ENCODE data around the gene MDM2. TPM values are rescaled to one million over a fixed set of nuclear protein-coding genes. Genes with fewer than 3 reads are reported as not detected.

Gene MDM2
- total RNA-seq, 1 donor from 2014 or later, result 243 TPM

GRCh38 chr12:68876461-68876860, 68.5 kb downstream of the MDM2 start:
- DNase-seq (ENCODE audit: low read depth, low spot score), result no peak

DNA sequence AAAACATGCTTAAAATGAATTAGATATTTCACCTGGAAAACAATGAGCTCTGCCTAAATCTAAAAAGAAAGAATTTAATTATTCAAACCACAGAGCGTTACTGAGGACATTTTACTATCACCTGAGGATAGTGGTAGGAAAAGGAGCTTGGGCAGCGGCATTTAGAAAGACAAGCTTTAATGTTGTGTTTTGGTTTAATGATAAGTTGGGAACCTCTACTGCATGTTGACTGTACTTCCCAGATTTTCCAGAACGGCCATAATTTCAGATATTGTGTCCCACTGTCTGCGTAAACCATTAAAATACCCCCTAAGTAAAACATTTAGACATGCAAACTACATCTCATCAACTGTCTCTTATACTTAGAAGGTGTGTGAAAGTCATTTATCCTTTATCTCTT, 69.6 kb downstream of the MDM2 start:
- DNase-seq (ENCODE audit: low read depth, low spot score), result no peak

- DNase-seq (ENCODE audit: low read depth, low spot score), result no peak
Measured at GRCh38 chr12:68878283-68878682, 70.3 kb downstream of the MDM2 start.

DNA sequence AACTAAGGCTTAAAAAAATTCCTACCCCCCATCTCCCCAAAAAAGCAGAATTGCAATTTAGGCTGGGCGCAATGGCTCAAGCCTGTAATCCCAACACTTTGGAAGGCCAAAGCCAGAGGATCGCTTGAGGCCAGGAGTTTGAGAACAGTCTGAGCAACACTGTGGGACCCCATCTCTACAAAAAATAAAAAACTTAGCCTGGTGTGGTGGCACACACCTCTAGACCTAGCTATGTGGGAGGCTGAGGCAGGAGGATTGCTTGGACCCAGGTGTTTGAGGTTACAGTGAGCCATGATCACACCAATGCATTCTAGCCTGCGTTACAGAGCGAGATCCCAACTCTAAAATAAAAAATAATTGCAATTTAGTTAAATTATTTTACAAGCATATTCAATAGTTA, 70.9 kb downstream of the MDM2 start:
- DNase-seq (ENCODE audit: low read depth, low spot score), result no peak

GRCh38 chr12:68880660-68881325, 72.8 kb downstream of the MDM2 start:
- no peak for DNase-seq (ENCODE audit: low read depth, low spot score)

GRCh38 chr12:68882251-68882964, 74.4 kb downstream of the MDM2 start:
- DNase-seq (ENCODE audit: low read depth, low spot score), result no peak

GRCh38 chr12:68883151-68883550, 75.2 kb downstream of the MDM2 start:
- DNase-seq (ENCODE audit: low read depth, low spot score), result no peak

- no peak for DNase-seq (ENCODE audit: low read depth, low spot score)
Measured at GRCh38 chr12:68884251-68884650, 76.3 kb downstream of the MDM2 start.

DNA sequence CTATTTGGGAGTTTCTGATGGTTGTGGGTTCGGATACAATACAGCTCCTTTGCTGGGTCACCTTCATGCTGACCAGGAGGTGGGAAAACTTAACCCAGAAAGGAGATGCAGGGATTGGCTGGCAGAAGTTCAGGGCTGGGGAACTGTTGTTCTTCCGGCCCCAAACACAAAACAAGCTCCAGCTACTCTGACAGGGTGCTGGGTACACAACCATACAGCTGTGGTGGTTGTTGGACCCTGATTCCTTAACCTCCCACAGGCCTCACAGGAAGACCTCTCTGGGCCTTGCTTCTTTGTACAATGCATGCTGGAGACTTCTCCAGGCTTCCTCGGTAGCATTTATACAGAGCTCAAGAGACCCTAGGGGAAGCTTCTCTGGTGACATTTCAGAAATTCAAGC, 77.4 kb downstream of the MDM2 start:
- DNase-seq (ENCODE audit: low read depth, low spot score), result no peak

DNA sequence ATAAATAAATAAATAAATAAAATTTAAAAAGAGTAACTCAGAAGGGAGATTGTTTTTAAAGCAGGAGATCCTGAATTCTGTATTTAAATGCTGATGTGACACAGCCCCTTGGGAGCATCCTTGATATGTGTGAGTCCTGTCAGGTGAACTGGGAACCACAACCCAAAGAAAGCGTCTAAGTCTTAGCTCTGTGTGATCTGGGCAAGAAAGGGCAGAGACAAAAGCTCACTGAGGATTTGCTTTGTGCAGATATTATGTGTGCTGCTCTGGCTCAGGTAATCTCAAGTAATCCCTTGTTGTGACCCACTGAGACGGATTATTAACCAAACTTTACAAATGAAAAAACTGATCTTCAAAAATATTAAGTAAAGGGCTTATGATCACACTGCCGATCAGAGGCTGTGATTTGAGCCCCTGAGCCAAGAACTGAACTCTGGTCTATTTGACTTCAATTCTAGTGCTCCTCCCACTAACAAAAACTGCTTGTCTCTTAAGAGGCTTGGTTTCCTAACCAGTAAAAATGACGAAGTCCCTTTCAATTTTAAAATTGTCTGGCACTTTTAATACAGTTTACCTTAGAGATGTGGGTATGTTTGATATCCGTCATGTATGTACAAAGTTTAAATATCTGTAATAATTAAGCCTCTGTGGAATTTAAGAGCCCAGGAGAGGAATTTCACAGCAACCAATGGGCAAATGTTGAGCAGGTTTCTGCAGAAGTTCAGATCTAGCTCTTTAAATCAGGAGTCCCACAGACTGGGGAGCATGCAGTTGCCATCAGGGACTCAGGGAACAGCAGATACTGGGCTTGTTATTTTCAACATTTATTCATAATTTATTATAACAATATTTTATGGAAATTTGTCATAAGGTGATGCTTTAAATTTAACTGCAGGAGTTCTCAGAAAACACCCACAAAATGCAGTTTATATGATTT, 78.9 kb downstream of the MDM2 start:
- no peak for DNase-seq (ENCODE audit: low read depth, low spot score)

DNA sequence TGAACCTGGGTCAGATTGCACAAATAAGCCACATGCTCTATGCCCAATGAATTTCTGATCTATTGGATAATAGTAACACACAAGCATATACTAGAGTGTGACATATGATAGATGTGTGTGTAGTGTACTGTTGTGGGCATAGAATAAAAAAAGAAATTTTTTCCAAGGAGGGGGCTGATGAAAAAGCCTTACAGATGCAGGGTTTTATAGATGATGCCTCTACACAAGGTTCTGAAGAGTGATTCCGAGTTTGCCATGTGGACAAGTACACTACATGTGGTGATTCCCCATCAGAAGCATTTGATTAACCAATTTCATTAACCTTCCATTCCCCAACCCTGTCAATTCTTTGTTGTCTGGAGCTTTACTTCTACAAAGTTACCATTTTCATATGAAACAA, 79.7 kb downstream of the MDM2 start:
- DNase-seq (ENCODE audit: low read depth, low spot score), result no peak

DNA sequence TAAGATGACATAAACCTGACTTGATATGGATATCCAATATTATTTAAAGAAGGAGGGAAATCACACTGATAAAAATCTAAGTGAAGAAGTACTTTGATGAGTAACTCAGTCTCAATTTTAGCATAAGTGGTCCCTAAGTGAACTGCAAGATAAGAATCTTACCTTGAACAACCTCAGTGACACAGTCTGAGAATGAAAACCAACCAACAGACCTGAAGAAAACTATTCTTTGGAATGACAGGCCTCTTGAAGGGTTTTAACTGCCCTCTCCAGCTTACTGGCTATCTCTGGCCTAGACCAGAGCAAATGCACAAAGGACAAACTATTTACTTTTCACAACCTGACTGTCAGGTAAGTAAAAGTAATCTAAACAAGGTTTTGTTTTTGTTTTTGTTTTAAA, 80.3 kb downstream of the MDM2 start:
- no peak for DNase-seq (ENCODE audit: low read depth, low spot score)

GRCh38 chr12:68890701-68891113, 82.7 kb downstream of the MDM2 start:
- no peak for DNase-seq (ENCODE audit: low read depth, low spot score)

GRCh38 chr12:68891141-68891540, 83.2 kb downstream of the MDM2 start:
- DNase-seq (ENCODE audit: low read depth, low spot score), result no peak

GRCh38 chr12:68893201-68893600, 85.2 kb downstream of the MDM2 start:
- DNase-seq (ENCODE audit: low read depth, low spot score), result no peak

GRCh38 chr12:68893741-68894140, 85.8 kb downstream of the MDM2 start:
- DNase-seq (ENCODE audit: low read depth, low spot score), result no peak

DNA sequence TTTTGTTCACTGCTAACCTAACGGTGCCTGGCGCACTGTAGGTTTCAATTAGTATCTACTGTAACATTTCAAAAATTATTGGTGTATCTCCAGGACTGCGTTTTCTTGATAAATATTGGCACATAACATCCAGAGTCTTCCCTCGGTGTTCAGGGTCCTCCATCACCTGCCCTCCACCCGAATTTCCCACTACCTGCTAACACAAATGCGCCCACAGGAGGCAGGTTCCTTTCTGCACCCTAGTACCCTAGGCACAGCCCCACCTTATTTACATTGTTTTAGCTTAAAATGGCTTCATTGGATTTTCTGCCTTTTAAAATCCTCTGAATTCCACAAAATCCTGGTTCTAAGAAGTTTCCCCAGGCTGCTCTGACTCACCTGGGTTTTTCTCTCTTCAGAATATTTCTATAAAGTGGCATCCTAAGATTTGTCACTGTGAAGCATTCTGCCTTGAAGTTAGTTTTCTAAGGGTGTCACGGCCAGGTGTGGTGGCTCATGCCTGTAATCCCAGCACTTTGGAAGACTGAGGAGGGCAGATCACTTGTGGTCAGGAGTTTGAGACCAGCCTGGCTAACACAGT, 86.4 kb downstream of the MDM2 start:
- no peak for DNase-seq (ENCODE audit: low read depth, low spot score)

- DNase-seq (ENCODE audit: low read depth, low spot score), result no peak
Measured at GRCh38 chr12:68896881-68897540, 89.0 kb downstream of the MDM2 start.

DNA sequence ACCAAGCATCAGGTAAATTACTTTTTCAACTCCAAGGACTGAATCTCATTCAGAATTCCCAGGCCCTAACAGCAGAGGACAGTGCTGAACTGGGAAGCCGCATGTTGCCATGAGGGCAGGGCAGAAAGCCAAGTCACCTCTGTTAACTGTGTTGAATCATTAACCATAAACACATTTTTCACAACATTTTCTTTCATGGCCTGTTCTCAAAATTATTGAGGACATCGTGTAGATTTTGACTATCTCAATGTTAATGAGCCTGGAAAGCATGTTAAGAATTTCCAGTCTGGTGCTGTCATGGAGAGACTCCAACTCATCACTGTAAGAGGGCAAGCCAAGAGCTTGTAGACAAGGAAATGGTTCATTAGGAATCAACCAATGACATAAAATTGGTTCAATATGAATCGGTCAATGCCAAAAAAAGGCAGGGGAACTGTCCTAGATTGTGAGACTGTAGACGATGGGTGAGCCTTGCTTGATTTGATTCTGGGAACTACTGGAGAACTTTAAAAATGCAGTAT, 91.3 kb downstream of the MDM2 start:
- DNase-seq (ENCODE audit: low read depth, low spot score), result no peak

DNA sequence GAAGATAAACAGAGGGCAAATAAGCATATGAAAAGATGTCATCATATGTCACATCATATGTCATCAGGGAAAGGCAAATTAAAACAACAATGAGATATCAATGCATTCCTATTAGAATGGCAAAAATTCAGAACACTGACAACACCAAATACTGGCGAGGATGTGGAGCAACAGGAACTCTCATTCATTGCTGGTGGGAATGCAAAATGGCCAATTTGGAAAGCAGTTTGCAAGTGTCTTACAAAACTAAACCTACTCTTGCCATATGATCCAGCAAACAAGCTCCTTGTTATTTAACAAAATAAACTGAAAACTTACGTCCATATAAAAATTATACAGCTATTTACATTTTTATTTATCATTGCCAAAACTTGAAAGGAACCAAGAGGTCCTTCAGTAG, 92.3 kb downstream of the MDM2 start:
- no peak for DNase-seq (ENCODE audit: low read depth, low spot score)

All from pulmonary artery endothelial cell (primary cell).